ENCODE data around the gene SPDEF.

DNA sequence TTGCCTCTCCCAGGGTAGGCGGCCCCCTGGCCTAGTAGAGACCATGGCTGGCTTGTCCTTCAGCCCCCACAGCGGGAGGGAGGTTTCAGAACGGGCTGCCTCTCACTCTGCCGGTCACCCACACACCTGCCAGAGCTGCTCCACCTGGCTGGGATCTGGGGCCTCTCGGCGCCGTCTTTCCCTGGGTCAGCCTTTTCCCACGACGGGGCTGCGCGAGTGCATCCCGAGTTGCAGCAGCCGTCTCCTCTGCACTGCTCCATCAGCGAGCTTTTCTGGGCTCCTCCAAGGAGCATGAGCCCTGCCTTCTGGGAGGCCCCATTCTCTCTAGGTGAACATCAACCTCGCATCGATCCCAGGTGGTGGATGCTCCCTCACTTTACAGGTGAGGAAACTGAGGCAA is 15.9 kb upstream of the SPDEF start:
- TF ChIP-seq, protein P1, sequence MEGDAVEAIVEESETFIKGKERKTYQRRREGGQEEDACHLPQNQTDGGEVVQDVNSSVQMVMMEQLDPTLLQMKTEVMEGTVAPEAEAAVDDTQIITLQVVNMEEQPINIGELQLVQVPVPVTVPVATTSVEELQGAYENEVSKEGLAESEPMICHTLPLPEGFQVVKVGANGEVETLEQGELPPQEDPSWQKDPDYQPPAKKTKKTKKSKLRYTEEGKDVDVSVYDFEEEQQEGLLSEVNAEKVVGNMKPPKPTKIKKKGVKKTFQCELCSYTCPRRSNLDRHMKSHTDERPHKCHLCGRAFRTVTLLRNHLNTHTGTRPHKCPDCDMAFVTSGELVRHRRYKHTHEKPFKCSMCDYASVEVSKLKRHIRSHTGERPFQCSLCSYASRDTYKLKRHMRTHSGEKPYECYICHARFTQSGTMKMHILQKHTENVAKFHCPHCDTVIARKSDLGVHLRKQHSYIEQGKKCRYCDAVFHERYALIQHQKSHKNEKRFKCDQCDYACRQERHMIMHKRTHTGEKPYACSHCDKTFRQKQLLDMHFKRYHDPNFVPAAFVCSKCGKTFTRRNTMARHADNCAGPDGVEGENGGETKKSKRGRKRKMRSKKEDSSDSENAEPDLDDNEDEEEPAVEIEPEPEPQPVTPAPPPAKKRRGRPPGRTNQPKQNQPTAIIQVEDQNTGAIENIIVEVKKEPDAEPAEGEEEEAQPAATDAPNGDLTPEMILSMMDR (IDR thresholded peaks at IDR 0.05): no peak
- no peak for TF ChIP-seq POLR2A (IDR thresholded peaks at IDR 0.05)
